MM.1S (cell line): Measurements from ENCODE around the gene LINC01488.

Experiments used
- CTCF ChIP-seq: fragments of 300-600 bp; sonication (generic); IDR thresholded peaks from 2 replicates; pipeline ENCODE4 v1.5.1; 2016; ENCODE audit warnings: antibody characterized with exemption, low read length, mixed read lengths
- EZH2 ChIP-seq: fragments of 300-600 bp; sonication (generic); optimal IDR thresholded peaks from 2 replicates; pipeline ENCODE3; 2017; ENCODE audit warnings: low read depth, mild to moderate bottlenecking, antibody characterized with exemption, low read length, mixed read lengths
- EZH2phosphoT487 ChIP-seq: fragments of 300-600 bp; sonication (generic); IDR thresholded peaks from 2 replicates; pipeline ENCODE4 v1.6.1; 2018; ENCODE audit warnings: antibody characterized with exemption, low read length

- no peak for TF ChIP-seq CTCF
- no peak for TF ChIP-seq EZH2
- TF ChIP-seq EZH2phosphoT487, result no peak
Measured at GRCh38 chr11:69475141-69475865, 6.2 kb upstream of the LINC01488 start.
